T1000 (cell line): ENCODE data around the gene PPM1E.
"Not testable (repeated sequence)": the region's sequence is repeated elsewhere in the genome, so short reads cannot be mapped to it uniquely, and the experiment has no call there.

Experiments used
- DNase-seq: peaks from one replicate; lab custom pipeline; 2025; ENCODE audit warnings: mixed read lengths; lab: John Stamatoyannopoulos, UW

PPM1E gene

DNA sequence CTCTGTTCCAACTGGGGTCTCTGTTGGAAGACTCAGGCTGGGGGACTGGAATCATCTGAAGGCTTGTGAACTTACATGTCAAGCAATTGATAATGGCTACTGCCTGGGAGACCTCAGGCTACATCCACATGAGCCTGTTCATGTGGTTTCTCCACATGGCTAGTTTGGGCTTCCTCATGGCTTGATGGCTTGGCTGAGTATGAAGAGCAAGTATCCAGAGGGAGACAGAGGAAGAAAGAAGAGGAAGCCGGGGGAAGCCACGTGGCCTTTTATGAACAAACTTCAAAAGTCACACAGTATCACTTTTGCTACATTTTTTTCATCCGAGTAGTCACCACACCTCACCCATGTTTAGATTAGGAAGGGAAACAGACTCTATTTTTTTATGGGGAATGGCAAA is 192.2 kb downstream of the PPM1E start:
- no peak for DNase-seq

DNA sequence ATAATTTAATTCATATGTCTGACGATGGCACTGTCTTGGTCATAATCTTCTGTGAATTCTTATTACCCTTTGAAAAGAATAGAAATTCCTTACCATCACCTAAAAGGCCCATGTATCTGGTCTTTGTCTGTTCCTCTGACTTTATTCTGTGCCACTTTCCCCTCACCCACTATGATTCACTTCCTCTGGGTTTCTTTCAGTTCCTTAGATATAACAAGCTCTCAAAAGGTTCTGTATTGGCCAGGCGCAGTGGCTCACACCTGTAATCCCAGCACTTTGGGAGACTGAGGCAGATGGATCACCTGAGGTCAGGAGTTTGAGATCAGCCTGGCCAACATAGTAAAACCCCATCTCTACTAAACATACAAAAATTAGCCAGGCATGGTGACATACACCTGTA is 198.7 kb downstream of the PPM1E start:
- DNase-seq = not testable (repeated sequence)

DNA sequence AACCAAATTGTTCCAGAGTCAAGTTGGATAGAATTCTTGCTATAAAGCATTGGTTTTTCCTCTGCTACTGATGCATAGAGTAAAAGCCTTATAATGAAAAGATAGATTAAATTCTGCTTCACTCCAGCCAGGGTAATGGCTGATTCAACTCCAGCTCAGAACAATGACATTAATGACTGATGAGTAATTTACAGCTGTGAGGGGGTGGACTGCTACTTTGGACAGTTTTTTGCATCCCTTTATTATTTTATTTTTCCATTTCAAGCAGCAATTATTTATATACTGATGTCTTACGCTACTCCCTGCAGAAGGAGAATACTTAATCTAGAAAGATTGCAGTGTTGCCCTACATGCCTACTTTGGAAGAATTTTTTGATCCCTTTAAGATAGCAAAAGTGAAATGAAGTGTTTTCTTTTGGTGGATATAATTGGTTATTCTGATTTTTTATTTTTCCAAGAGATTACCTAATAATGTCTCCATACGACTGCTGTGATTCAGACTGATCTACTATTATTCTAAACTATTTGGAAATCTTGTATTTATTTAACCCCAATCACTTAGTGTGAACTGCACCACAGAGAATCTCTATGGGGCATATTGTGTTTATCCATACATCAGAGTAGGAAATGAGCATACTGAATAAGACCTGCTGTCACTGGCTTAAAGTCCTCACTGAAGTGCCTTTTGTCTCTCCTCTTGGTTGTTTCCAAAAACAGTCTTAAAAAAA is 201.5 kb downstream of the PPM1E start:
- DNase-seq = no peak

- DNase-seq = not testable (repeated sequence)
These were observed 202.0 kb downstream of the PPM1E start for GRCh38 chr17:58957725-58958073.

- no peak for DNase-seq
These were observed 204.4 kb downstream of the PPM1E start for GRCh38 chr17:58960068-58960467.

- DNase-seq = no peak
These were observed 209.6 kb downstream of the PPM1E start for GRCh38 chr17:58965221-58965620.

DNA sequence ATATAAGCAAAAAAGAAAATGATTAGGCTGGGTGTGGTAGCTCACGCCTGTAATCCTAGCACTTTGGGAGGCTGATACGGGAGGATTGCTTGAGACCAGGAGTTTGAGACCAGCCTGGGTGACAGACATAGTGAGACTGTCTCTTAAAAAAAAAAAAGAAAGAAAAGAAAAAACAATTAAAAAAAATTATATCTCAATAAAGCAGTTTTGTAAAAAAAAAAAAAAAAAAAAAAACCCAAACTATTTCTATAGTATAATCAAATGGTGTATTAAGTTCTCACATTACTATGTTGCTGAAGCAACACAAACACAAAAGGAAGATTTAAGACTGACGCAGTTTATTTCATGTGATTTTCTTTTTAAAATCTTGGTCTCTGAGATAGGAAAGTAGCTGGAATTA is 210.6 kb downstream of the PPM1E start:
- no peak for DNase-seq

- no peak for DNase-seq
These were observed 212.9 kb downstream of the PPM1E start for GRCh38 chr17:58968426-58969061.

DNA sequence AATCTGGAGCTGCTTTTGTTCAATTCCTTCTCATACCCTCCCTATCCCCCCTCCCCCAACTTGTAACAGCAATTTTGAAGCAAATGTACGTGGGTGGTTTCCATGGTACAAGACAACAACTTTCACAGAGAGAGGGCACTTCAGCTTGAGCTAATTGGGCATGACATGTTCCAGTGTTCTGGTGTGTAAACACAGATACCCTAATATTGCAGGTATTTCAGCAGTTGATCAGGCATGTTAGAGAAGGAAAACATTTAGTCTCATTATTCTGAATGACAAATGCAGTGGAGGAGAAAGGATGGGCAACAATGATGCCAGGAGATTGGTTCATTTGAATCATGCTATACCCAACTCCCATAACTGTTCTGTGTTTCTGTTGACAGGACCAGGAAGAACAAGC is 213.5 kb downstream of the PPM1E start:
- DNase-seq = no peak

- DNase-seq = no peak
These were observed 214.0 kb downstream of the PPM1E start for GRCh38 chr17:58969612-58970011.

DNA sequence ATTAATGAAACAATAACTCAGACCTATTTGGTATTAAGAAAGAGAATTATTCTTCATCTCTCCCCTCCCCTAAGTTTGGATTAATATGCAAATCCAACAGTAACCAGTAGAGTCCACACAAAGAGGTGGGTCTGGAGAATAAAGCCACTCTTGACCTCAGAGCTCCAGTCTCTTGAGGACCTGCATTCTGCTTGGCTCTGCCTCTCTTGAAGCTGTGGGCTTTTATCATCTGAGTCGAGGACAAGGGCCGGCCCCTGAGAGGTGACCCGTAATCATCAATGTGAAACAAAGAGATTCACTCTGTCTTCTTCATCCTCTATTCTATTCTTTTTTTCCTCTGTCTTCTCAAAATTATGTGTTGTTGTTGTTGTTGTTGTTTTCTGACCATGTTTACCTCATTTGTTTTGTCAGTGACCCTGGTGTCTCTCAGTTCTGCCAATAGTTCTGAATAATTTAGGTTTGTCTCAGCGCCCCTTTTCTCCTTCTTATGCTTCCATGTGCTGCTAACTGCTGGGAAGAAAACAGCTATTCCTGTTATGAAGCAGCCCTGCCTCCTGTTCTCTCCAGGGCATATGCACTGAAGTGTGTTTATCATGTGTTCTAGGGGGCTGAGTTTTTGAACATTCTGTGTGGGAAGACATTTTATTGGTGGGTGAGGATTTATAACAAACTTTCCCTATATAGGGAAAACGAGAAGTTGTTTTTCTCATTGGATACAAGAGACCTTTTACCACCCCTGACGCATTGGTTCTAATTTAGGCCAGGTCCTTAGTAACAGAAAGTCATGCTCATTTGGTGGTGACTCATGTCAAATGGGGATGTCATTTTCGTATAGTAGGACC is 215.2 kb downstream of the PPM1E start:
- DNase-seq = no peak

DNA sequence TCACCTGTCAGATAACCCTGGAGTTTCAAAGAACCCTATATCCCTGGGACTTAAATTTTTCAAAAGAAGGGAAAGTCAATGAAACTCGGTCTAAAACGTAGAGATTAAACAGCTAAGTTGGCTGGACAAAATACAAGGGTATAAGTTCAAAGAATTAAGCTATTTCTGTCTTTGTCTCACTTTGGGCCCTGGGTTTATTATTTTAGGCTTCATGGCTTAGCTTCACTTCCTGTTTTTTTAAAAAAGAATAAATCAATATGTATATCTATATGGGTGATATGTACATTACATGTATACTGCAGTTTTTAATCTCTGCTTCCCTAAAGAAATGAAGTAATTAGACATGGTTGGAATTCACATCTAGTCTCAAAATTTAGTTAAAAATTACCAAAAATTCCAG is 218.7 kb downstream of the PPM1E start:
- DNase-seq = no peak

DNA sequence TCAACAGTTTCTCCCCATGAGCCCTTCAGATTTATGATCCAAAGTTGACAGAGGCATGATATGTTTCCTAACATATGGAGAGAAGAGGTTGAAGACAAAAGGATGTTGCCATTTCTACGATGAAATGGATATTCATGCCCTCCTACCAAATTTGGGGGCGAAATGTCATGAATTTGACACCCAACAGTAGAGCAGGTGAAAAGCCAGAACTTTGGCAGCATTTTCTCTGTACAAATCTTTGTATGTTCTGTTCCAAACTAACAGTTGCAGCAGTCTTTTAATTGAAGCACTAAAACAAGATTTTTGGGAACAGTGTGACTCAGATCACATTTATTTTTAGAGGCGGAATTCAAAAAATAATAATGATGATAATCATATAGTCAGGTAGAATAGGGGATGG is 220.9 kb downstream of the PPM1E start:
- no peak for DNase-seq

- DNase-seq = no peak
These were observed 225.2 kb downstream of the PPM1E start for GRCh38 chr17:58980706-58981481.

- DNase-seq = no peak
These were observed 227.0 kb downstream of the PPM1E start for GRCh38 chr17:58982626-58983025.

GRCh38 chr17:58985367-58985766 is 229.7 kb downstream of the PPM1E start:
- no peak for DNase-seq

- DNase-seq = no peak
These were observed 230.3 kb downstream of the PPM1E start for GRCh38 chr17:58985971-58986370.

- no peak for DNase-seq
These were observed 234.0 kb downstream of the PPM1E start for GRCh38 chr17:58989629-58990028.

GRCh38 chr17:58991718-58992331 is 236.2 kb downstream of the PPM1E start:
- no peak for DNase-seq

DNA sequence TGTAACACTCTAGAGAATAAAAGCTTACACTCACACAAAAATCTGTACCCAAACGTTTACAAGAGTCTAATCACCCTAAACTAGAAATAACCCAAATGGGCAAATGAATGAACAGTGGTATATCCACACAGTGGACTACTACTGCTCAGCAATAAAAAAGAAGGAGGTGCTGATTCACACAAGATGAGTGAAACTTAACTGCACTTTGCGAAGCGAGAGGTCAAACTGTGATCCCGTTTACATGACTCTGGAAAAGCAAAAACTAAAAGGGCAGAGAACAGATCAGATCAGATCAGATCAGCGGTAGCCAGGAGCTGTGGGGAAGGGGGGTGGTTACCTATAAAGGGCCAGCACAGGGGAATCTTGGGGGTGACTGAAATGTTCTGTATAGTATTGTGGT is 237.7 kb downstream of the PPM1E start:
- no peak for DNase-seq

DNA sequence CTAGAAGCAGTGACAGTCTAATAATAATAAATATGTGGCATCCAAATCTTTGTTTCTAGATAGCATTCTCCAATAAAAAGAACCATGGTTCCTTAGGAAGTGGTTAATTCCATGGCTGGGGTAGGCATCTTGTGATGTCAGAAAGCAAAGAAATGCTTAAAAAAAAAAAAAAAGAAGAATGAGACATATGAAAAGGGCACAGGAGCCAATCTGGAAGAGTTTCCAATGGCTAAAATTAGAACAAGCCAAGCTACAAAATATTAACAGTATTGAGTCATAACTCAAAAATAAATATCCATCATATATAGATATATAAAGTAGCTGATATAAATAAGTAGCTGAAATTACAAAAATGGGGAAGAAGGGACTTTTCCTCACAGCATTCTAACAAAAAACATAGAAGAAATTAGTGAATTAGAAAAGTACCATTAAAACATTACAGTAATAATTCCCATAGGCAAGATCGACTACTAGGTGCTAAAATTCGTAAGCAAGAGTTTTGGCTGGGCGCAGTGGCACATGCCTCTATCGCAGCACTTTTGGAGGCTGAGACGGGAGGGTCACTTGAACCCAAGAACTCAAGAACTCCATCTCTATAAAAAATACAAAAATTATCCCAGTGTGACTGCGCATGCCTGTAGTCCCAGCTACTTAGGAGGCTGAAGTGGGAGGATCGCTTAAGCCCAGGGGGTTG is 239.7 kb downstream of the PPM1E start:
- DNase-seq = no peak
